Neural crest cell (in vitro differentiated cells): Measurements from ENCODE around the gene CIROP. TPM values are rescaled to one million over a fixed set of nuclear protein-coding genes. Genes with fewer than 3 reads are reported as not detected.

ENCODE experiments used
- DNase-seq: peaks from one replicate; pipeline ENCODE4 v3.0.0; 2021; ENCODE audit warnings: low read depth, mixed read lengths, low spot score
- H3K27ac Mint-ChIP-seq: one replicate; pipeline ENCODE4 v1.8.0; 2021; ENCODE audit warnings: mild to moderate bottlenecking, mixed read lengths; ENCODE audit not compliant: unreplicated experiment
- H3K27me3 Mint-ChIP-seq: 2 replicates; pipeline ENCODE4 v1.8.0; 2021; ENCODE audit warnings: low read depth, mild to moderate bottlenecking, mixed read lengths
- H3K36me3 Mint-ChIP-seq: 2 replicates; pipeline ENCODE4 v1.8.0; 2021; ENCODE audit warnings: low read depth, mild to moderate bottlenecking, mixed read lengths
- H3K4me1 Mint-ChIP-seq: 2 replicates; pipeline ENCODE4 v1.8.0; 2021; ENCODE audit warnings: mixed read lengths
- H3K4me3 Mint-ChIP-seq: one replicate; pipeline ENCODE4 v1.8.0; 2021; ENCODE audit warnings: mild to moderate bottlenecking, mixed read lengths
- H3K9me3 Mint-ChIP-seq: 2 replicates; pipeline ENCODE4 v1.8.0; 2021; ENCODE audit warnings: mixed read lengths
- total RNA-seq: library from RNA; stranded (reverse); gene quantifications from 2 replicates; pipeline ENCODE4 v1.2.1, GENCODE V29; 2021
- TF ChIP-seq, protein P1 (sequence below): fragments of 200-600 bp; sonication (generic); conservative IDR thresholded peaks from 2 replicates; pipeline ENCODE4 v1.5.0; 2021; ENCODE audit warnings: antibody characterized with exemption, mild to moderate bottlenecking

The CIROP gene
- total RNA-seq, 1 donor from 2014 or later: not detected

DNA sequence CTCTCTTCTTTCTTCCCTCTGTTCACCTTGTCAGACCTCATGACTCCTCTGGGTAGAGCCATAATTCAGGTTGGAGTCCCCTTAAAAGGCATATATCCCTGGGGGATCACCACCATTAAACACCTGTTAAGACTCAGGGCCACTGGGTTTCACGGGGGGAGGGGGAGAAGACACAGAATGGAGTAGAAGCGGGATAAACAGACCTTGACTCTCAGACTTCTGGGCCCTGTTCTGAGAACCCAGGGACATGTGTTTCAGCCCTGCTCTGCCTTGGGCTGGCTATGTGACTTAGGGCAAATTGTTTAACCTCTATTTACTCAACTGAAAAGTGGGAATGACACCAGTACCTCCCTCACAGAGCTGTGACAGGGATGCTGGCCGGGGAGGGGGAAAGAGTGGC lies 52.1 kb downstream of the CIROP start:
- peak overlapping the region; percentile 21 for H3K4me3 Mint-ChIP-seq
- DNase-seq: no peak
- H3K4me1 Mint-ChIP-seq: peaks cover 14% of the 10 kb centered on the region
- TF ChIP-seq, protein P1, sequence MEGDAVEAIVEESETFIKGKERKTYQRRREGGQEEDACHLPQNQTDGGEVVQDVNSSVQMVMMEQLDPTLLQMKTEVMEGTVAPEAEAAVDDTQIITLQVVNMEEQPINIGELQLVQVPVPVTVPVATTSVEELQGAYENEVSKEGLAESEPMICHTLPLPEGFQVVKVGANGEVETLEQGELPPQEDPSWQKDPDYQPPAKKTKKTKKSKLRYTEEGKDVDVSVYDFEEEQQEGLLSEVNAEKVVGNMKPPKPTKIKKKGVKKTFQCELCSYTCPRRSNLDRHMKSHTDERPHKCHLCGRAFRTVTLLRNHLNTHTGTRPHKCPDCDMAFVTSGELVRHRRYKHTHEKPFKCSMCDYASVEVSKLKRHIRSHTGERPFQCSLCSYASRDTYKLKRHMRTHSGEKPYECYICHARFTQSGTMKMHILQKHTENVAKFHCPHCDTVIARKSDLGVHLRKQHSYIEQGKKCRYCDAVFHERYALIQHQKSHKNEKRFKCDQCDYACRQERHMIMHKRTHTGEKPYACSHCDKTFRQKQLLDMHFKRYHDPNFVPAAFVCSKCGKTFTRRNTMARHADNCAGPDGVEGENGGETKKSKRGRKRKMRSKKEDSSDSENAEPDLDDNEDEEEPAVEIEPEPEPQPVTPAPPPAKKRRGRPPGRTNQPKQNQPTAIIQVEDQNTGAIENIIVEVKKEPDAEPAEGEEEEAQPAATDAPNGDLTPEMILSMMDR: no peak
- H3K27me3 Mint-ChIP-seq: peaks cover 5% of the 10 kb centered on the region
- no peak overlapping the region for H3K27ac Mint-ChIP-seq
- H3K36me3 Mint-ChIP-seq: peaks cover 2% of the 10 kb centered on the region
- no peaks in the 10 kb centered on the region for H3K9me3 Mint-ChIP-seq

DNA sequence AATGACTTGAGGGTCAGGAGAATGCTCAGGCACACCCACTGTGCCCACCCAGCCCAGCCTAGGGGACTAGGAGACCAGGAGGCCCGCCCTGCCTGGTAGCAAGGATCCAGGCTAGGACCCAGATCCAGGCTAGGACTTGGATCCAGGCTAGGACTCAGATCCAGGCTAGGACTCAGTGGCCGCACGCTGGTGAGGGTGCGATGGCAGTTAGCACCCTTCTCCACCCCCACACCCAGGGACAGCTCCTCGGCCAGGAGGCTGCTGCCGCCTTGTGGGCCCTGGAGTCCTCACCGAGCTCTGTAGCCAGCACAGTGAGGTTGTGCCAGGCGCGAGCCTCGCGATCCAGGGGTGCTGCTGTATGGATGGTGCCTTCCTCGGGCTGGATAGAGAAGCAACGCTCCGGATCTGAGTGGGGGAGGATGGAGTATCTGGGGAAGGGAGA lies 52.6 kb downstream of the CIROP start:
- no peak overlapping the region for H3K27ac Mint-ChIP-seq
- H3K27me3 Mint-ChIP-seq: peaks cover 5% of the 10 kb centered on the region
- peaks cover 14% of the 10 kb centered on the region for H3K4me1 Mint-ChIP-seq
- peaks cover 6% of the 10 kb centered on the region for H3K36me3 Mint-ChIP-seq
- TF ChIP-seq, protein P1: no peak
- no peaks in the 10 kb centered on the region for H3K9me3 Mint-ChIP-seq
- no peak for DNase-seq
- H3K4me3 Mint-ChIP-seq: no peak overlapping the region

DNA sequence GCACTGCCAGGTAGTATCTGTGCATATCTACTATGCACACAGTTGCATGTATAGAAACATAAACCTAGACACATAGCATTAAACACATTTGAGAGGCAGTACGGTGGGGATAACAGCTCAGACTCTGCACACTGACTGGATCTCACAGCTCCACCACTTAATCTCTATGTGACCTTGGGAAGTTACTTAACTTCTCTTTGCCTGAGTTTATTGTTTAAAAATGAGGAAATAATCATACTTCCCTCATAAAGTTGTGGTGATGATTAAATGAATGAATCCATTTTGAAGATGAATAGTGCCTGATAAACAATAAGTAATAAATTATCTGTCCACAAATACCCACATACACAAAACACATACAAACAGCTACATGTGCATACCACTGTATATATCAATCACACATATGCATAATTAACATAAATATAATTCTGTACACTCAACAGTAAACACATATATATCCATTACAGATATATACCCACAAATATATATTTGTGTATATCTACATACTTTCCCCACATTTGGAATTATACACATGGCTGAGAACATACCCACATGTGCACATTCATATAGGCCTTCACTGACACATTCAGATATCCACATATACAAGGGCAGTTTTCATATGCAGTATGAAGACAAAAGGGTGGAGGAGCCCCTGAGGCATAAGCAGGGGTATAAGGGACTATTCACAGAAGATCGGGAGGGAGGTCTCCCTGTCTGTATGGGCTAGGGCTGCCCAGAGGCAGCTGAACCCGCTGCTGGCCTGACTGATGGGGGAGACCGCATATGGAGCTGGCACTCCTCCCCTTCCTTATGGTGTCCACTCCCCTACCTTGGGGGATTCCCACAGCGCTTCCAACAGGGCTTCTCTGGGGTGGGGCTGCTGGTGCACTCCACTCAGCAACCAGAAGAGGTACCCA lies 53.4 kb downstream of the CIROP start:
- TF ChIP-seq, protein P1: no peak
- Mint-ChIP-seq H3K4me1 (peaks cover 7% of the 10 kb centered on the region), H3K27me3 (peaks cover 3% of the 10 kb centered on the region), H3K4me3 (no peak overlapping the region), H3K9me3 (no peaks in the 10 kb centered on the region), H3K27ac (no peak overlapping the region), H3K36me3 (peaks cover 6% of the 10 kb centered on the region)
- no peak for DNase-seq

Other genes starting within 250 kb of the CIROP start
- 14.3 and 16.3 TPM in 2 replicates for gene LRP10, start 233.2 kb downstream of the CIROP start, total RNA-seq
- 3.0 and 3.6 TPM in 2 replicates for gene REM2, start 221.8 kb downstream of the CIROP start, total RNA-seq
- gene RBM23, start 185.8 kb downstream of the CIROP start, total RNA-seq: 103 and 110 TPM in 2 replicates
- 134 and 136 TPM in 2 replicates for gene PRMT5, start 175.6 kb downstream of the CIROP start, total RNA-seq
- gene HAUS4, start 147.9 kb downstream of the CIROP start, total RNA-seq: 58.7 and 62.7 TPM in 2 replicates
- gene AJUBA, start 122.4 kb downstream of the CIROP start, total RNA-seq: 32.8 and 33.1 TPM in 2 replicates
- gene C14orf93, start 94.8 kb downstream of the CIROP start, total RNA-seq: 11.5 and 13.6 TPM in 2 replicates
- gene PSMB5, start 70.1 kb downstream of the CIROP start, total RNA-seq: 199 and 215 TPM in 2 replicates
- not detected in 2 replicates for gene PSMB11, start 62.8 kb downstream of the CIROP start, total RNA-seq
- gene CDH24, start 47.5 kb downstream of the CIROP start, total RNA-seq: 33.7 and 37.2 TPM in 2 replicates
- gene ACIN1, start 9.9 kb downstream of the CIROP start, total RNA-seq: 350 and 352 TPM in 2 replicates
- 46.1 and 48.6 TPM in 2 replicates for gene C14orf119, start 9.5 kb downstream of the CIROP start, total RNA-seq
- not detected in 2 replicates for gene CEBPE, start 14.3 kb upstream of the CIROP start, total RNA-seq
- gene SLC7A8, start 78.7 kb upstream of the CIROP start, total RNA-seq: 6.6 and 9.4 TPM in 2 replicates
- not detected in 2 replicates for gene RNF212B, start 132.9 kb upstream of the CIROP start, total RNA-seq
- 14.8 and 17.2 TPM in 2 replicates for gene HOMEZ, start 181.1 kb upstream of the CIROP start, total RNA-seq
- 13.6 and 15.0 TPM in 2 replicates for gene PPP1R3E, start 197.9 kb upstream of the CIROP start, total RNA-seq
- 21.9 and 24.8 TPM in 2 replicates for gene BCL2L2, start 201.8 kb upstream of the CIROP start, total RNA-seq
- 375 and 379 TPM in 2 replicates for gene PABPN1, start 216.5 kb upstream of the CIROP start, total RNA-seq
- gene SLC22A17, start 247.9 kb upstream of the CIROP start, total RNA-seq: 39.4 and 42.4 TPM in 2 replicates